Nephron progenitor cell (in vitro differentiated cells): Measurements from ENCODE around the gene IL37.
A peak's percentile ranks its signal among the peaks of the same experiment; 100 is the strongest.

Source experiments
- DNase-seq: peaks from one replicate; pipeline ENCODE4 v3.0.0; 2021
- H3K27ac Mint-ChIP-seq: 2 replicates; pipeline ENCODE4 v1.8.0; 2021; ENCODE audit warnings: mild to moderate bottlenecking, moderate library complexity, mixed read lengths
- H3K27me3 Mint-ChIP-seq: 2 replicates; pipeline ENCODE4 v1.8.0; 2021; ENCODE audit warnings: mild to moderate bottlenecking, low read depth, mixed read lengths; ENCODE audit not compliant: poor library complexity
- H3K36me3 Mint-ChIP-seq: 2 replicates; pipeline ENCODE4 v1.8.0; 2021; ENCODE audit warnings: low read depth, mixed read lengths
- H3K4me1 Mint-ChIP-seq: 2 replicates; pipeline ENCODE4 v1.8.0; 2021; ENCODE audit warnings: mixed read lengths
- H3K4me3 Mint-ChIP-seq: 2 replicates; pipeline ENCODE4 v1.8.0; 2021; ENCODE audit warnings: mild to moderate bottlenecking, moderate library complexity, mixed read lengths
- H3K9me3 Mint-ChIP-seq: 2 replicates; pipeline ENCODE4 v1.8.0; 2021; ENCODE audit warnings: mild to moderate bottlenecking, moderate library complexity, mixed read lengths
- CTCF ChIP-seq: fragments of 200-600 bp; sonication (generic); IDR thresholded peaks from 2 replicates; pipeline ENCODE4 v1.5.0; 2021; ENCODE audit warnings: antibody characterized with exemption

The IL37 gene

GRCh38 chr2:112916625-112917247 is 5.8 kb downstream of the IL37 start:
- no peak overlapping the region for H3K27ac Mint-ChIP-seq
- H3K36me3 Mint-ChIP-seq: no peaks in the 10 kb centered on the region
- peaks cover 16% of the 10 kb centered on the region for H3K9me3 Mint-ChIP-seq
- no peak for DNase-seq
- TF ChIP-seq CTCF: no peak
- H3K4me3 Mint-ChIP-seq: no peak overlapping the region
- peaks cover 14% of the 10 kb centered on the region for H3K27me3 Mint-ChIP-seq
- no peaks in the 10 kb centered on the region for H3K4me1 Mint-ChIP-seq

GRCh38 chr2:112917856-112918255 is 6.9 kb downstream of the IL37 start:
- H3K36me3 Mint-ChIP-seq: no peaks in the 10 kb centered on the region
- no peak for DNase-seq
- no peaks in the 10 kb centered on the region for H3K4me1 Mint-ChIP-seq
- peaks cover 12% of the 10 kb centered on the region for H3K27me3 Mint-ChIP-seq
- H3K27ac Mint-ChIP-seq: no peak overlapping the region
- no peak for TF ChIP-seq CTCF
- H3K9me3 Mint-ChIP-seq: peaks cover 16% of the 10 kb centered on the region
- no peak overlapping the region for H3K4me3 Mint-ChIP-seq

GRCh38 chr2:112918256-112918655 is 7.3 kb downstream of the IL37 start:
- TF ChIP-seq CTCF: no peak
- Mint-ChIP-seq H3K27ac (no peak overlapping the region), H3K36me3 (no peaks in the 10 kb centered on the region), H3K4me3 (no peak overlapping the region), H3K4me1 (peaks cover under 1% of the 10 kb centered on the region), H3K27me3 (peaks cover 12% of the 10 kb centered on the region), H3K9me3 (peaks cover 16% of the 10 kb centered on the region)
- DNase-seq: no peak

- Mint-ChIP-seq H3K9me3 (peaks cover 16% of the 10 kb centered on the region), H3K36me3 (no peaks in the 10 kb centered on the region), H3K4me3 (no peak overlapping the region), H3K27me3 (peaks cover 12% of the 10 kb centered on the region), H3K27ac (peak overlapping the region; percentile 16), H3K4me1 (peaks cover 9% of the 10 kb centered on the region)
- no peak for TF ChIP-seq CTCF
- DNase-seq: no peak
Observed at GRCh38 chr2:112919086-112919485, 8.1 kb downstream of the IL37 start.

GRCh38 chr2:112920923-112921532 is 10.1 kb downstream of the IL37 start:
- Mint-ChIP-seq H3K4me3 (no peak overlapping the region), H3K27me3 (peaks cover 12% of the 10 kb centered on the region), H3K9me3 (peaks cover 16% of the 10 kb centered on the region), H3K36me3 (no peaks in the 10 kb centered on the region), H3K27ac (no peak overlapping the region), H3K4me1 (peaks cover 13% of the 10 kb centered on the region)
- TF ChIP-seq CTCF: no peak
- DNase-seq: no peak

GRCh38 chr2:112921982-112922381 is 11.0 kb downstream of the IL37 start:
- peaks cover 16% of the 10 kb centered on the region for H3K9me3 Mint-ChIP-seq
- H3K27ac Mint-ChIP-seq: no peak overlapping the region
- H3K4me1 Mint-ChIP-seq: peaks cover 13% of the 10 kb centered on the region
- no peaks in the 10 kb centered on the region for H3K36me3 Mint-ChIP-seq
- TF ChIP-seq CTCF: no peak
- no peak overlapping the region for H3K4me3 Mint-ChIP-seq
- H3K27me3 Mint-ChIP-seq: peaks cover 8% of the 10 kb centered on the region
- DNase-seq: no peak
